ENCODE results near the gene RASGRF2.

The RASGRF2 gene

GRCh38 chr5:81142108-81142507, 181.9 kb downstream of the RASGRF2 start:
- Histone ChIP-seq H3K27me3 (ENCODE audit: control insufficient read depth, low read length) (peaks cover 3% of the 10 kb centered on the region), H3K79me2 (ENCODE audit: control insufficient read depth, low read length) (no peaks in the 10 kb centered on the region), H4K20me1 (ENCODE audit: control insufficient read depth, insufficient read depth, low read depth, low read length) (no peaks in the 10 kb centered on the region), H3K4me2 (ENCODE audit: low read length) (no peak overlapping the region), H3K36me3 (ENCODE audit: control insufficient read depth, low read length) (no peaks in the 10 kb centered on the region), H3F3A (ENCODE audit: control insufficient read depth, insufficient read depth) (no peaks in the 10 kb centered on the region), H3K4me3 (ENCODE audit: low read length) (no peak overlapping the region), H3K9me2 (replicated peaks; ENCODE audit: control insufficient read depth, low read length) (no peaks in the 10 kb centered on the region), H3K4me1 (ENCODE audit: control insufficient read depth, low read length) (no peaks in the 10 kb centered on the region), H3K27ac (ENCODE audit: low read depth, low read length) (no peak overlapping the region), H3K9me3 (ENCODE audit: control insufficient read depth, insufficient read depth, low read length) (no peaks in the 10 kb centered on the region)
- TF ChIP-seq EZH2phosphoT487 (IDR thresholded peaks at IDR 0.05; ENCODE audit: borderline replicate concordance, low read length), result no peak
- TF ChIP-seq CTCF (IDR thresholded peaks at IDR 0.05; ENCODE audit: low read depth, low read length, poor library complexity, severe bottlenecking), result no peak

GRCh38 chr5:81145329-81145935, 185.3 kb downstream of the RASGRF2 start:
- H3K27ac ChIP-seq (ENCODE audit: low read depth, low read length), result no peak overlapping the region
- H3F3A ChIP-seq (ENCODE audit: control insufficient read depth, insufficient read depth), result no peaks in the 10 kb centered on the region
- H3K9me3 ChIP-seq (ENCODE audit: control insufficient read depth, insufficient read depth, low read length), result no peaks in the 10 kb centered on the region
- H3K9me2 ChIP-seq (replicated peaks; ENCODE audit: control insufficient read depth, low read length), result no peaks in the 10 kb centered on the region
- no peaks in the 10 kb centered on the region for H3K36me3 ChIP-seq (ENCODE audit: control insufficient read depth, low read length)
- no peaks in the 10 kb centered on the region for H4K20me1 ChIP-seq (ENCODE audit: control insufficient read depth, insufficient read depth, low read depth, low read length)
- H3K4me2 ChIP-seq (ENCODE audit: low read length), result no peak overlapping the region
- TF ChIP-seq CTCF (IDR thresholded peaks at IDR 0.05; ENCODE audit: low read depth, low read length, poor library complexity, severe bottlenecking), result no peak
- TF ChIP-seq EZH2phosphoT487 (IDR thresholded peaks at IDR 0.05; ENCODE audit: borderline replicate concordance, low read length), result no peak
- H3K27me3 ChIP-seq (ENCODE audit: control insufficient read depth, low read length), result peaks cover 3% of the 10 kb centered on the region
- H3K79me2 ChIP-seq (ENCODE audit: control insufficient read depth, low read length), result no peaks in the 10 kb centered on the region
- no peak overlapping the region for H3K4me3 ChIP-seq (ENCODE audit: low read length)
- H3K4me1 ChIP-seq (ENCODE audit: control insufficient read depth, low read length), result no peaks in the 10 kb centered on the region

GRCh38 chr5:81146031-81146430, 185.9 kb downstream of the RASGRF2 start:
- H3K9me3 ChIP-seq (ENCODE audit: control insufficient read depth, insufficient read depth, low read length), result no peaks in the 10 kb centered on the region
- TF ChIP-seq EZH2phosphoT487 (IDR thresholded peaks at IDR 0.05; ENCODE audit: borderline replicate concordance, low read length) (no peak), CTCF (IDR thresholded peaks at IDR 0.05; ENCODE audit: low read depth, low read length, poor library complexity, severe bottlenecking) (no peak)
- H3K36me3 ChIP-seq (ENCODE audit: control insufficient read depth, low read length), result no peaks in the 10 kb centered on the region
- H3K4me1 ChIP-seq (ENCODE audit: control insufficient read depth, low read length), result no peaks in the 10 kb centered on the region
- H4K20me1 ChIP-seq (ENCODE audit: control insufficient read depth, insufficient read depth, low read depth, low read length), result no peaks in the 10 kb centered on the region
- no peak overlapping the region for H3K4me2 ChIP-seq (ENCODE audit: low read length)
- H3K27me3 ChIP-seq (ENCODE audit: control insufficient read depth, low read length), result peaks cover 3% of the 10 kb centered on the region
- H3K9me2 ChIP-seq (replicated peaks; ENCODE audit: control insufficient read depth, low read length), result no peaks in the 10 kb centered on the region
- H3K4me3 ChIP-seq (ENCODE audit: low read length), result no peak overlapping the region
- H3K27ac ChIP-seq (ENCODE audit: low read depth, low read length), result no peak overlapping the region
- H3K79me2 ChIP-seq (ENCODE audit: control insufficient read depth, low read length), result no peaks in the 10 kb centered on the region
- no peaks in the 10 kb centered on the region for H3F3A ChIP-seq (ENCODE audit: control insufficient read depth, insufficient read depth)
